K562 (cell line): ENCODE data around the gene DUS3L. TPM values are rescaled to one million over a fixed set of nuclear protein-coding genes. Genes with fewer than 3 reads are reported as not detected.

Experiments used
- BCL6 ChIP-seq: fragments of 250-450 bp; sonication (Bioruptor Pico); IDR thresholded peaks from 2 replicates; pipeline ENCODE4 v1.4.0; 2020
- CHD1 ChIP-seq: fragments of 200-600 bp; sonication (generic); IDR thresholded peaks from one replicate; pipeline ENCODE4 v1.6.1; 2012; ENCODE audit warnings: mild to moderate bottlenecking, moderate library complexity, low read length, inconsistent platforms
- CTBP1 ChIP-seq: fragments of 450-650 bp; IDR thresholded peaks from 2 replicates; pipeline ENCODE4 v1.6.1; 2016; ENCODE audit warnings: borderline replicate concordance
- DIDO1 ChIP-seq: fragments of 450-650 bp; IDR thresholded peaks from 2 replicates; pipeline ENCODE4 v1.6.1; 2016; ENCODE audit warnings: low read depth, missing biosample characterization, missing genetic modification characterization
- EHMT2 ChIP-seq: fragments of 450-650 bp; IDR thresholded peaks from 2 replicates; pipeline ENCODE4 v1.6.1; 2018; ENCODE audit warnings: antibody characterized with exemption
- FOS ChIP-seq: IDR thresholded peaks from 3 replicates; pipeline ENCODE4 v1.6.1; 2011; ENCODE audit not compliant: insufficient read length; ENCODE audit errors: extremely low read depth
- FOXJ2 ChIP-seq: fragments of 200-800 bp; sonication (Bioruptor generic); IDR thresholded peaks from 2 replicates; pipeline ENCODE4 v1.6.1; 2016; ENCODE audit warnings: missing genetic modification characterization, missing compliant biosample characterization
- GTF2E2 ChIP-seq: fragments of 200-800 bp; sonication (Bioruptor generic); IDR thresholded peaks from 2 replicates; pipeline ENCODE4 v1.6.1; 2016; ENCODE audit warnings: missing genetic modification characterization, missing compliant biosample characterization
- HEY1 ChIP-seq: fragments of 250-450 bp; sonication (Bioruptor Pico); IDR thresholded peaks from 2 replicates; pipeline ENCODE4 v1.5.0; 2020; ENCODE audit warnings: mild to moderate bottlenecking, moderate library complexity, borderline replicate concordance
- HSF4 ChIP-seq: fragments of 250-450 bp; sonication (Bioruptor Pico); IDR thresholded peaks from 2 replicates; pipeline ENCODE4 v2.1.2; 2022; ENCODE audit warnings: mild to moderate bottlenecking, moderate library complexity, borderline replicate concordance
- ILF3 ChIP-seq: fragments of 450-650 bp; IDR thresholded peaks from 2 replicates; pipeline ENCODE4 v1.6.1; 2018; ENCODE audit warnings: antibody characterized with exemption, mild to moderate bottlenecking, moderate library complexity, borderline replicate concordance
- IRF2 ChIP-seq: sonication (generic); formaldehyde crosslinking; IDR thresholded peaks from 2 replicates; pipeline ENCODE4 v1.8.1; 2022; ENCODE audit warnings: mild to moderate bottlenecking, missing genetic modification reagents
- KDM2B ChIP-seq: fragments of 250-450 bp; sonication (Bioruptor Pico); IDR thresholded peaks from 2 replicates; pipeline ENCODE4 v1.8.0; 2021; ENCODE audit warnings: mild to moderate bottlenecking, moderate library complexity
- KLF16 ChIP-seq: IDR thresholded peaks from 2 replicates; pipeline ENCODE4 v1.6.1; 2016; ENCODE audit warnings: antibody characterized with exemption
- MAZ ChIP-seq, 2 experiments: fragments of 450-650 bp in 1 of 2; sonication (generic) in 1 of 2; formaldehyde crosslinking; IDR thresholded peaks in 1 of 2; conservative IDR thresholded peaks in 1 of 2; 2 replicates each; pipeline versions ENCODE4 v1.4.0 to v1.5.0; 2020; ENCODE audit warnings: mild to moderate bottlenecking in 1 of 2, missing genetic modification reagents in 1 of 2
- MTA2 ChIP-seq: fragments of 450-650 bp; IDR thresholded peaks from 2 replicates; pipeline ENCODE4 v1.6.1; 2016; ENCODE audit warnings: low read depth
- NBN ChIP-seq: fragments of 450-650 bp; IDR thresholded peaks from 2 replicates; pipeline ENCODE4 v1.6.1; 2016; ENCODE audit warnings: low read depth, mild to moderate bottlenecking
- NRF1 ChIP-seq, 2 experiments: fragments of 450-650 bp; IDR thresholded peaks in 1 of 2; conservative IDR thresholded peaks in 1 of 2; 2 replicates each; pipeline ENCODE4 v1.6.1; 2014; ENCODE audit warnings: mild to moderate bottlenecking in 2 of 2
- POLR2G ChIP-seq: fragments of 200-400 bp; formaldehyde crosslinking; IDR thresholded peaks from 2 replicates; pipeline ENCODE4 v1.6.1; 2017; ENCODE audit warnings: low read depth, mild to moderate bottlenecking, antibody characterized with exemption, low read length, moderate library complexity
- PRMT5 ChIP-seq: sonication (generic); formaldehyde crosslinking; IDR thresholded peaks from 2 replicates; pipeline ENCODE4 v1.5.0; 2020; ENCODE audit warnings: missing genetic modification reagents
- RBM39 ChIP-seq: fragments of 200-400 bp; formaldehyde crosslinking; optimal IDR thresholded peaks from 2 replicates; pipeline ENCODE3; 2018; ENCODE audit warnings: low read depth, low read length
- RCOR1 ChIP-seq, 2 experiments: IDR thresholded peaks; 2 replicates each; pipeline ENCODE4 v1.6.1; 2012; ENCODE audit warnings: low read depth in 2 of 2, low read length in 2 of 2, borderline replicate concordance in 1 of 2, improper control_type of control experiment in 1 of 2
- SAFB2 ChIP-seq: fragments of 200-400 bp; formaldehyde crosslinking; IDR thresholded peaks from 2 replicates; pipeline ENCODE4 v1.6.1; 2018; ENCODE audit warnings: borderline replicate concordance, low read length, low read depth, moderate library complexity; ENCODE audit not compliant: severe bottlenecking
- SMAD3 ChIP-seq: fragments of 450-650 bp; formaldehyde crosslinking; conservative IDR thresholded peaks from 2 replicates; pipeline ENCODE4 v1.4.0; 2020; ENCODE audit warnings: mild to moderate bottlenecking
- THRA ChIP-seq: fragments of 450-650 bp; IDR thresholded peaks from 2 replicates; pipeline ENCODE4 v1.6.1; 2017; ENCODE audit warnings: mild to moderate bottlenecking, moderate library complexity
- ZNF212 ChIP-seq: fragments of 450-650 bp; formaldehyde crosslinking; IDR thresholded peaks from 2 replicates; pipeline ENCODE4 v1.4.0; 2020; ENCODE audit warnings: mild to moderate bottlenecking
- ZNF316 ChIP-seq: fragments of 450-650 bp; IDR thresholded peaks from 2 replicates; pipeline ENCODE4 v1.6.1; 2016
- ZNF444 ChIP-seq: fragments of 250-450 bp; sonication (Bioruptor Pico); IDR thresholded peaks from 2 replicates; pipeline ENCODE4 v1.4.0; 2020; ENCODE audit warnings: mild to moderate bottlenecking, moderate library complexity
- ZZZ3 ChIP-seq: fragments of 450-650 bp; IDR thresholded peaks from 2 replicates; pipeline ENCODE4 v1.6.1; 2016; ENCODE audit warnings: antibody characterized with exemption, mild to moderate bottlenecking, moderate library complexity
- polyA plus RNA-seq, 8 experiments: library from polyadenylated mRNA; depleted of rRNA in 4 of 8; stranded (reverse) in 5 of 8; unstranded in 3 of 8; fragments of >200 nt; fragmentation: Nextera tagmentation in 2 of 8; fragmentation: Illumina TruSeq in 1 of 8; extraction: Ambion mirVana in 2 of 8; extraction: Trizol in 1 of 8; gene quantifications; 2 replicates each; pipeline versions ENCODE4 v1.2.1 to v1.2.3, GENCODE V29; 2011 to 2014; ENCODE audit warnings: inconsistent platforms in 1 of 8, missing spikeins in 1 of 8
- total RNA-seq, 7 experiments: library from RNA; depleted of rRNA in 6 of 7; stranded (reverse); fragments of >200 nt in 6 of 7; fragmentation: Illumina TruSeq in 2 of 7; extraction: Trizol in 2 of 7; gene quantifications; 2 replicates each; pipeline versions ENCODE4 v1.2.1 to v1.2.3, GENCODE V29; 2011 to 2021; ENCODE audit warnings: low replicate concordance in 1 of 7
- TF ChIP-seq, protein P1 (sequence below): sonication (generic); IDR thresholded peaks from 2 replicates; pipeline ENCODE4 v1.6.1; 2016

The DUS3L gene
- total and polyA plus RNA-seq, 9 of the 15 experiments (the other 6 are each of a cell fraction or from before 2014, with no cell fraction given) = 1.7 to 102 (median 77.5) TPM

GRCh38 chr19:5803752-5804515, 13.0 kb upstream of the DUS3L start (continued):
- no peak for TF ChIP-seq CHD1
- no peak for TF ChIP-seq NBN
- TF ChIP-seq RBM39 = no peak
- no peak for TF ChIP-seq BCL6
- peak; percentile 61 for TF ChIP-seq POLR2G
- peak; percentile 71 for TF ChIP-seq KLF16
- no peak for TF ChIP-seq SAFB2
- no peak for TF ChIP-seq ILF3
- peak; percentile 83 to 98 for TF ChIP-seq MAZ (CRISPR knock-in tag; conservative IDR thresholded peaks at IDR 0.05 in 1 of 2, IDR thresholded peaks at IDR 0.05 in 1 of 2)
- TF ChIP-seq FOS = no peak
- no peak for TF ChIP-seq HSF4
- no peak for TF ChIP-seq HEY1 (CRISPR knock-in tag)
- no peak for TF ChIP-seq DIDO1 (tag)
- no peak for TF ChIP-seq MTA2
- TF ChIP-seq FOXJ2 (tag) = no peak
- TF ChIP-seq GTF2E2 (tag) = no peak
- no peak for TF ChIP-seq KDM2B (CRISPR knock-in tag)
- peak in 1 of 2 experiments; percentile 69; a peak in 3 of 4 replicates for TF ChIP-seq RCOR1 (IDR thresholded peaks at IDR 0.05; ENCODE audit: borderline replicate concordance in 1 of 2, low read depth in 2 of 2, low read length in 2 of 2)
- no peak for TF ChIP-seq ZNF212
- no peak for TF ChIP-seq SMAD3 (CRISPR knock-in tag)
- TF ChIP-seq ZNF444 = no peak
- peak; percentile 75 to 78 for TF ChIP-seq NRF1 (conservative IDR thresholded peaks at IDR 0.05 in 1 of 2, IDR thresholded peaks at IDR 0.05 in 1 of 2)
- TF ChIP-seq THRA = no peak
- peak; percentile 87 for TF ChIP-seq CTBP1
- TF ChIP-seq PRMT5 = peak; percentile 83; the same call in 1 of the 2 replicates
- TF ChIP-seq ZZZ3 = no peak; the same call in 1 of the 2 replicates
- TF ChIP-seq, protein P1, sequence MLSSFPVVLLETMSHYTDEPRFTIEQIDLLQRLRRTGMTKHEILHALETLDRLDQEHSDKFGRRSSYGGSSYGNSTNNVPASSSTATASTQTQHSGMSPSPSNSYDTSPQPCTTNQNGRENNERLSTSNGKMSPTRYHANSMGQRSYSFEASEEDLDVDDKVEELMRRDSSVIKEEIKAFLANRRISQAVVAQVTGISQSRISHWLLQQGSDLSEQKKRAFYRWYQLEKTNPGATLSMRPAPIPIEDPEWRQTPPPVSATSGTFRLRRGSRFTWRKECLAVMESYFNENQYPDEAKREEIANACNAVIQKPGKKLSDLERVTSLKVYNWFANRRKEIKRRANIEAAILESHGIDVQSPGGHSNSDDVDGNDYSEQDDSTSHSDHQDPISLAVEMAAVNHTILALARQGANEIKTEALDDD = no peak
- no peak for TF ChIP-seq IRF2
- no peak for TF ChIP-seq ZNF316
- no peak for TF ChIP-seq EHMT2
